IPS-15b (cell line): ENCODE data around the gene FGF5.
"Not testable (repeated sequence)": the region's sequence is repeated elsewhere in the genome, so short reads cannot be mapped to it uniquely, and the experiment has no call there.

Source experiments
- H3K27me3 ChIP-seq: one replicate; pipeline ENCODE4 v1.6.1; 2013; ENCODE audit warnings: low read length; ENCODE audit not compliant: control insufficient read depth, insufficient read depth
- H3K36me3 ChIP-seq: one replicate; pipeline ENCODE4 v1.6.1; 2013; ENCODE audit warnings: low read length; ENCODE audit not compliant: control insufficient read depth, insufficient read depth
- H3K4me1 ChIP-seq: one replicate; pipeline ENCODE4 v1.6.1; 2013; ENCODE audit warnings: mild to moderate bottlenecking, low read length; ENCODE audit not compliant: control insufficient read depth, insufficient read depth
- H3K4me3 ChIP-seq: one replicate; pipeline ENCODE4 v1.5.1; 2013; ENCODE audit warnings: low read depth, low read length
- H3K9ac ChIP-seq: one replicate; pipeline ENCODE4 v1.6.1; 2013; ENCODE audit warnings: low read depth, mild to moderate bottlenecking, low read length
- H3K9me3 ChIP-seq: one replicate; pipeline ENCODE4 v1.6.1; 2013; ENCODE audit warnings: mild to moderate bottlenecking, low read length; ENCODE audit not compliant: control insufficient read depth, insufficient read depth

FGF5 gene

GRCh38 chr4:80302616-80303223 lies 36.3 kb downstream of the FGF5 start:
- no peak overlapping the region for H3K9ac ChIP-seq
- H3K4me3 ChIP-seq: no peak overlapping the region
- no peaks in the 10 kb centered on the region for H3K27me3 ChIP-seq
- H3K9me3 ChIP-seq: no peaks in the 10 kb centered on the region
- H3K36me3 ChIP-seq: no peaks in the 10 kb centered on the region
- H3K4me1 ChIP-seq: peaks cover 4% of the 10 kb centered on the region

- no peak overlapping the region for H3K4me3 ChIP-seq
- H3K9me3 ChIP-seq: no peaks in the 10 kb centered on the region
- H3K36me3 ChIP-seq: no peaks in the 10 kb centered on the region
- H3K9ac ChIP-seq: no peak overlapping the region
- H3K27me3 ChIP-seq: no peaks in the 10 kb centered on the region
- peaks cover 14% of the 10 kb centered on the region for H3K4me1 ChIP-seq
Measured at GRCh38 chr4:80305466-80305865, 39.0 kb downstream of the FGF5 start.

DNA sequence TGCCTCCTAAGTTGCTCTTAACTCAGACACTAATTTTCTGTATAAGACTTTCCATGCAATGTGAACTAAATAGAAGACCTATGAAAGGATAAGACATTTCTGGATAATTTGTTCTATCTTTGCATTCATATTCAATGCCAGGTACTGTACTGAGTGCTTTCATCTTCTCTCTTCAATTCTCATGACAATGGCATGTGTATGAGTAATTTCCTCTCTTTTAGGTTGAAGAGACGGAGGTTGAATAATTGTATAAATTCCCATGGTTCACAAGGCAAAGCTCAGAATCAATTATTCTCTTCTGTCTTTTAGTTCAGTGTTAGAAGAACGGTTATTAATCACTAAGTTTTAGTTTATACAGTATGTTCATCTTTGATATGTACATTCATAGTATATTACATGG lies 39.8 kb downstream of the FGF5 start:
- H3K9ac ChIP-seq: no peak overlapping the region
- H3K36me3 ChIP-seq: no peaks in the 10 kb centered on the region
- no peak overlapping the region for H3K4me3 ChIP-seq
- H3K27me3 ChIP-seq: no peaks in the 10 kb centered on the region
- H3K9me3 ChIP-seq: no peaks in the 10 kb centered on the region
- peaks cover 14% of the 10 kb centered on the region for H3K4me1 ChIP-seq

DNA sequence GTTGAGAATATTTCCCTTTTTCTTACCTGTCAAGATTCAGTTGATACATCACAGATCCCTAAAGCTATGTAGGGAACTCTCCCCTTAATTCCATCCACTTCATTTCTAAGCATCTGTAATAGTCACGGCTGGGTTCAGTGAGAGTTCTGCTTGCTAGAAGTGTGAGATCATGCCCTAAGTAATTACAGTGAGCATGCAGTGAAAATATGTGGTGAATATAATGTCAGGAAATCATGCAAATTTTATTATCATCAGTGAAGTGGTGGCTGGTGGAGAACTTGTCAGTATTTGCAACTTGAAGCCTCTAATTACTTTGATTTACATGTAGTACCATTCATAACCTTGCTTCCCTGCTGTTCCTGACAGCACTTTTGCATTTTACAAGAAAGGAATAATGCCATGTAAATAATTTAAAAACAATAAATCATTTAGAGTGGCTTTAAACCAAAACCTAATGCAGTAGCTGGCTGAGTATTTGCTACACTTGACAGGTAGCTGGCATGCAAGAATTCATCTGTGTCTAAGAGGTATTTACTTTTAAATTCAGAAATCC lies 40.8 kb downstream of the FGF5 start:
- Histone ChIP-seq H3K9me3 (no peaks in the 10 kb centered on the region), H3K9ac (no peak overlapping the region), H3K4me3 (no peak overlapping the region), H3K36me3 (no peaks in the 10 kb centered on the region), H3K4me1 (peaks cover 14% of the 10 kb centered on the region), H3K27me3 (no peaks in the 10 kb centered on the region)

DNA sequence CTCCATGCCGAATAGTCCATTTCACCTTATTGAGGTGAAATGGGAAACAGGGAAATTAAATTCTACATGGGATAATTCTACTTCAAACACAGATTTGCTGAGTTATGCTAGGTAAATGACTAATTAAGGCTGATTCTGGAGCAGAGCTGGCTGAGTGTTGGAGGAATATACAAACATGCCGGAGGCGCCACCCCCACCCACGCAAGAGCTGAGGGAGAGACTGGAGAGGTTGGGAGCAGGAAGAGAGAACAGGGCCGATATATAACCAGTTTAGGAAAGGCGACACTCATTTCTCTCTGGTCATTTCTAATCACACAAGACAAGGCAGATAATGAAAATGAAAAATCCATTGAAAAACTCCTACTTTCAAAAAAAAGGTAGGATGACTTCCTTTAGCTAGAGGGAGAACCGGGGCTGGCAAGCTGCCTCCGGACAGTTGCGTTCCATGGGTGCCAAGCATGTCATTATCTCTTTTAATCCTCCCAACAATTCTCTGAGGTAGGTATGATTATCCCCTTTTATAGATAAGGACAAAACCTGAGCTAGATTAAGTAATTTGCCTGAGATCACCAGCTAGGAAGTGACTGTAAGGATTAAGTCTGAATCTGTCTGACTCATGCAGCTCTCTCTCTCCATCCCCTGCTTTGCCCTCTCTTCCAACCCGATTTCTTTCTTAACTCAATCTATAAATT lies 41.5 kb downstream of the FGF5 start:
- Histone ChIP-seq H3K9ac (no peak overlapping the region), H3K4me1 (peaks cover 14% of the 10 kb centered on the region), H3K27me3 (no peaks in the 10 kb centered on the region), H3K4me3 (no peak overlapping the region), H3K9me3 (no peaks in the 10 kb centered on the region), H3K36me3 (no peaks in the 10 kb centered on the region)

GRCh38 chr4:80308466-80308822 lies 42.0 kb downstream of the FGF5 start:
- peaks cover 14% of the 10 kb centered on the region for H3K4me1 ChIP-seq

GRCh38 chr4:80309294-80310004 lies 43.0 kb downstream of the FGF5 start:
- Histone ChIP-seq H3K4me3 (no peak overlapping the region), H3K36me3 (no peaks in the 10 kb centered on the region), H3K9me3 (no peaks in the 10 kb centered on the region), H3K4me1 (peaks cover 14% of the 10 kb centered on the region), H3K9ac (no peak overlapping the region), H3K27me3 (no peaks in the 10 kb centered on the region)

More at GRCh38 chr4:80308466-80308822, 42.0 kb downstream of the FGF5 start:
- Histone ChIP-seq H3K27me3 (no peaks in the 10 kb centered on the region), H3K36me3 (no peaks in the 10 kb centered on the region), H3K9ac (no peak overlapping the region), H3K4me3 (no peak overlapping the region), H3K9me3 (no peaks in the 10 kb centered on the region)

DNA sequence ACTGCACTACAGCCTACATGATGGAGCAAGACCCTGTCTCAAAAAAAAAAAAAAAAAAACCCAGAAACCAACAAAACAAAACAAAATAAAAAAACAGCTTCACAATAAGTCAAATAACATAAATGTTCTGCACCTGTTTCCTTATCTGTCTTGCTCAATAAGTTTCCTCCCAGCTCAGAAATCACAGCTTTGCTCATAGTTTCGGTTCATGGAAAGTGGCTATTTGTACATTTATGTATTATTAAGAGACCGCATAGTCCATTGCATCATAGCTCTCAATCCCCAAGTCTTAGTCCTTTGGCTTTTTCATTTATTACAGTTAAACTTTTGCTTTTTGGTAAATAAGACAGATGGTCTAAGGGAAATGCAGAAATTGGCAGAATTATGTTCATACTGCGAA lies 44.7 kb downstream of the FGF5 start:
- H3K36me3 ChIP-seq: no peaks in the 10 kb centered on the region
- H3K9me3 ChIP-seq: no peaks in the 10 kb centered on the region
- H3K4me1 ChIP-seq: peaks cover 14% of the 10 kb centered on the region
- no peak overlapping the region for H3K9ac ChIP-seq
- H3K27me3 ChIP-seq: no peaks in the 10 kb centered on the region
- H3K4me3 ChIP-seq: no peak overlapping the region

- H3K27me3 ChIP-seq: no peaks in the 10 kb centered on the region
- H3K36me3 ChIP-seq: no peaks in the 10 kb centered on the region
- H3K4me3 ChIP-seq: no peak overlapping the region
- H3K4me1 ChIP-seq: peaks cover 14% of the 10 kb centered on the region
- no peaks in the 10 kb centered on the region for H3K9me3 ChIP-seq
- H3K9ac ChIP-seq: no peak overlapping the region
Measured at GRCh38 chr4:80312124-80312523, 45.7 kb downstream of the FGF5 start.

GRCh38 chr4:80313627-80314026 lies 47.2 kb downstream of the FGF5 start:
- Histone ChIP-seq H3K9ac (no peak overlapping the region), H3K9me3 (no peaks in the 10 kb centered on the region), H3K4me1 (peaks cover 2% of the 10 kb centered on the region), H3K4me3 (no peak overlapping the region), H3K27me3 (no peaks in the 10 kb centered on the region), H3K36me3 (no peaks in the 10 kb centered on the region)

GRCh38 chr4:80315848-80316247 lies 49.4 kb downstream of the FGF5 start:
- not testable (repeated sequence) for H3K9me3 ChIP-seq, H3K27me3 ChIP-seq, H3K9ac ChIP-seq, H3K4me3 ChIP-seq, H3K36me3 ChIP-seq, H3K4me1 ChIP-seq

- H3K9me3 ChIP-seq: no peaks in the 10 kb centered on the region
- no peaks in the 10 kb centered on the region for H3K4me1 ChIP-seq
- no peak overlapping the region for H3K9ac ChIP-seq
- H3K27me3 ChIP-seq: no peaks in the 10 kb centered on the region
- no peaks in the 10 kb centered on the region for H3K36me3 ChIP-seq
- H3K4me3 ChIP-seq: no peak overlapping the region
Measured at GRCh38 chr4:80321341-80321740, 54.9 kb downstream of the FGF5 start.
